Effector memory CD8-positive, alpha-beta T cell (primary cell): ENCODE data around the gene WDR70.

Experiments
- ATAC-seq: fragments of 150-1000 bp; cut with Tn5 transposase; replicated peaks from 2 replicates; pipeline ENCODE4 v1.10.0; 2021; ENCODE audit warnings: mild to moderate bottlenecking, moderate library complexity
- DNase-seq, 3 experiments: peaks; one replicate each; pipeline ENCODE4 v3.0.0; 2021
- H3K27ac Mint-ChIP-seq, 2 donors: one replicate each; pipeline ENCODE4 v1.8.0; 2022; ENCODE audit warnings: mild to moderate bottlenecking in 2 of 2, mixed read lengths in 2 of 2, moderate library complexity in 2 of 2
- H3K27me3 Mint-ChIP-seq, 2 donors: one replicate each; pipeline ENCODE4 v1.8.0; 2022; ENCODE audit warnings: mixed read lengths in 2 of 2
- H3K36me3 Mint-ChIP-seq: one replicate; pipeline ENCODE4 v1.8.0; 2022; ENCODE audit warnings: mild to moderate bottlenecking, moderate library complexity, mixed read lengths; ENCODE audit not compliant: insufficient read depth
- H3K4me1 Mint-ChIP-seq, 2 donors: one replicate each; pipeline ENCODE4 v1.8.0; 2022; ENCODE audit warnings: low read depth in 2 of 2, mixed read lengths in 2 of 2
- H3K4me3 Mint-ChIP-seq, 2 donors: one replicate each; pipeline ENCODE4 v1.8.0; 2022; ENCODE audit warnings: mild to moderate bottlenecking in 2 of 2, mixed read lengths in 2 of 2, moderate library complexity in 2 of 2
- H3K9me3 Mint-ChIP-seq, 2 donors: one replicate each; pipeline ENCODE4 v1.8.0; 2022; ENCODE audit warnings: mixed read lengths in 2 of 2

Gene WDR70

DNA sequence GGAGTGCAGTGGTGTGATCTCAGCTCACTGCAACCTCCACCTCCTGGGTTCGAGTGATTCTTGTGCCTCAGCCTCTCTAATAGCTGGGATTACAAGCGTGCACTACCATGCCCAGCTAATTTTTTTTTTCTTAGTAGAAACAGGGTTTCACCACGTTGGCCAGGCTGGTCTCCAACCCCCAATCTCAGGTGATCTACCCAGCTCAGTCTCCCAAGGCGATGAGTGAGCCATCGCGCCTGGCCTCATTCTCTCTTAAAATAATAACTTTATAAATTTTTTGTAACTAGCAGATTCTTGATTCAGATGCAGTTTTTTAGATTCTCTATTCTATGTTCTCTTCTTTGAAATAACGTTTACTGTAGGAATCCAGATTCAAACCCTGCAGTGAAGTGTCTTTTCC, 333.6 kb downstream of the WDR70 start:
- Mint-ChIP-seq H3K27me3 (no peaks in the 10 kb centered on the region), H3K9me3 (no peaks in the 10 kb centered on the region), H3K36me3 (no peaks in the 10 kb centered on the region), H3K4me3 (no peak overlapping the region), H3K27ac (no peak overlapping the region), H3K4me1 (peaks cover 0 to 5% of the 10 kb centered on the region in 2 donors)
- DNase-seq: no peak
- no peak for ATAC-seq

DNA sequence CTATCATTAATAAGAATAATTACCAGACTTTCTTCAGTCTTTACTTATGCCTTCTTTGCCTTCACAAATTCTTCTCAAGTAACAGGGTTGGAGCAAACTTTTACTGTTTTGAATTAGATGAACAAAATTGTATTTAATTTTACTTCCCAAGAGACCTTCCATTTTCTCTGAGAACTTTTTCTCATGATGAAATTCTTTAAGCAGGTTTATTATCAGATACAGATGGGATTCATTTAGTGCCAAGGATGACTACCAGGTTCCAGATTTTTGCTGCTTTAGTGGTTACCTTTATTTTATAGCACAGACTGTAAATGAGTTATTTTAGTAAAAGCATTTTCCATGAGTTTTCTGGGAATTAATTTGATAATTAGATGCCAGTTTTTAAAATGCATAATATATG, 335.6 kb downstream of the WDR70 start:
- no peak for ATAC-seq
- H3K4me3 Mint-ChIP-seq: no peak overlapping the region
- H3K9me3 Mint-ChIP-seq: no peaks in the 10 kb centered on the region
- no peaks in the 10 kb centered on the region for H3K36me3 Mint-ChIP-seq
- no peak overlapping the region for H3K27ac Mint-ChIP-seq
- no peak for DNase-seq
- peaks cover 0 to 5% of the 10 kb centered on the region in 2 donors for H3K4me1 Mint-ChIP-seq
- no peaks in the 10 kb centered on the region for H3K27me3 Mint-ChIP-seq

DNA sequence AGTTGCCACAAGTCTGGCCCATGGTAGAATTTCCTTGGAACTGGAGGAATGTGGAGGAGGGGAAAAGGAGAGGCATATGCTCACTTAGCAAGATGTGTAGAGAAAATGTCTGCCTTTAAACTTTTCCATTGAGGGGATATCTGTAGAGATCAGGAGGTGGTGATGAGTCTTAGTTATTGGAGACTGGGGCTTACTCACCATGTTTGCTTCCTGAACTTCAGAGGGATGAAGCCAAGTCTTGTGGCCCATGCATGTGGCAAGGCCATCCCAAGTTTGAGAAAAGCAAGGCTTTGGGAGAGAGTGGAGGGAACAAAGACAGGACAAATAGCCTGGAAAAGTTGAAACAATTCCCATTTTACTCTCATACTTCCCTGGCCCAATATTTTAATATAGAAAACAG, 336.2 kb downstream of the WDR70 start:
- no peak for DNase-seq
- no peaks in the 10 kb centered on the region for H3K36me3 Mint-ChIP-seq
- ATAC-seq: no peak

DNA sequence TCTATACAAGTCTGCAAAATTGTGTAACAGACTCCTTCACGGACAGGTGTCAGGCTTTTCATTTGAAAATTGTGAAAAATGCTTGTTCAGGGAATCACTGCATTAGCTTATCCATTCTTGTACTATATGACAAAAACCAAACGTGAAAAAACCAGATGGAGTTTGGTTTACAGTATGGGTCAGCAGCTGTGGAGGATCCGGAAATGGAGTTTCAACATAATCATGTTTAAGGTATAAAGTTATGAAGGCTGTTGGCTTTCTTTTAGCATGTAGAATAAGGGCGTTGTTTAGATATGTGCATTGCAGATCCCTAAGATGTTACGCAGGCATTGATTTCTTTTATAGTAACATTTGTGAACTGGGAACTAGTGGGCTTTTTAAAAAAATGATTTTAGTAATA, 336.9 kb downstream of the WDR70 start:
- H3K4me1 Mint-ChIP-seq: peaks cover 6 to 9% of the 10 kb centered on the region in 2 donors
- H3K9me3 Mint-ChIP-seq: no peaks in the 10 kb centered on the region
- DNase-seq (no peak), ATAC-seq (no peak)
- no peaks in the 10 kb centered on the region for H3K36me3 Mint-ChIP-seq
- H3K27ac Mint-ChIP-seq: no peak overlapping the region
- no peak overlapping the region for H3K4me3 Mint-ChIP-seq
- no peaks in the 10 kb centered on the region for H3K27me3 Mint-ChIP-seq

More for the DNA sequence above, 336.2 kb downstream of the WDR70 start:
- Mint-ChIP-seq H3K4me1 (peaks cover 3 to 5% of the 10 kb centered on the region in 2 donors), H3K9me3 (no peaks in the 10 kb centered on the region), H3K4me3 (no peak overlapping the region), H3K27ac (no peak overlapping the region), H3K27me3 (no peaks in the 10 kb centered on the region)

DNA sequence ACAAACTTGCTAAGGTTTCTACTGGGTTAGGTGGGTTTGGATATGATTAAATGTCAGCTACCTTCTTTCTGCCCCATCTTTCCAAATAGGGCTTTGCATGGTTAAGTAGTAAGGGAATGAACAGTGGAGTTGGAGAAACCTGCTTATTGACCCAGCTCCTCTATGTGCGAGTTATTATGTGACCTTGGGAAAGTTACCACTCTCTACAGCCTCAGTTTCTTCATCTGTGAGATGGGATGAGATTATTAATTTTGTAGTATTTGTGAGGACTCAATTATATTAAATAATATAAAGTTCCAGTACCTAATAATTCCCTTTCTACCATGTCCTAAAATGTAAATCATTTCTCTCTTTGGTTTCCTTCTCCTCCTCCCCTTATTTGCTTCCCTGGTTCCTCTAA, 337.3 kb downstream of the WDR70 start:
- Mint-ChIP-seq H3K36me3 (no peaks in the 10 kb centered on the region), H3K9me3 (no peaks in the 10 kb centered on the region)

DNA sequence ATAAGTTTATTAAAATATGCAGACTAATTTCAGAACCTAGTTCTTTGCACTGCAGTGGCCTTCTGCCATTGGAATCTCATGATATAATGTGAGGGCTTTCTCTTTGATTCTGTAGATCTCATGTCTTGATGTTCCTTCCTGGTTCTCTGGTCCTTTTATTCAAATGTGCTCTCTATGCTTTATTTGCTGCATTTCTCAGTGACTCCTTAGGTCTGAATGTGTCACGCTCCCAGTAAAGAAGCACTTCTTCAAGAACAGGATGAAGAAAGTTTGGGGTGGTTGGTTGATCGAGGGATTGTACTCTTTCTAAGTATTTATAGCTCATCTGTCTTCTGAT, 338.1 kb downstream of the WDR70 start:
- DNase-seq (no peak), ATAC-seq (no peak)
- peaks cover 9% of the 10 kb centered on the region in 2 donors for H3K4me1 Mint-ChIP-seq
- no peaks in the 10 kb centered on the region for H3K36me3 Mint-ChIP-seq
- H3K9me3 Mint-ChIP-seq: no peaks in the 10 kb centered on the region
- H3K4me3 Mint-ChIP-seq: no peak overlapping the region
- peak overlapping the region in 1 of 2 donors; percentile 1 for H3K27ac Mint-ChIP-seq
- no peaks in the 10 kb centered on the region for H3K27me3 Mint-ChIP-seq

More for the DNA sequence above, 337.3 kb downstream of the WDR70 start:
- no peaks in the 10 kb centered on the region for H3K27me3 Mint-ChIP-seq
- no peak overlapping the region for H3K4me3 Mint-ChIP-seq
- peaks cover 6 to 9% of the 10 kb centered on the region in 2 donors for H3K4me1 Mint-ChIP-seq
- no peak for DNase-seq
- H3K27ac Mint-ChIP-seq: no peak overlapping the region
- ATAC-seq: no peak

DNA sequence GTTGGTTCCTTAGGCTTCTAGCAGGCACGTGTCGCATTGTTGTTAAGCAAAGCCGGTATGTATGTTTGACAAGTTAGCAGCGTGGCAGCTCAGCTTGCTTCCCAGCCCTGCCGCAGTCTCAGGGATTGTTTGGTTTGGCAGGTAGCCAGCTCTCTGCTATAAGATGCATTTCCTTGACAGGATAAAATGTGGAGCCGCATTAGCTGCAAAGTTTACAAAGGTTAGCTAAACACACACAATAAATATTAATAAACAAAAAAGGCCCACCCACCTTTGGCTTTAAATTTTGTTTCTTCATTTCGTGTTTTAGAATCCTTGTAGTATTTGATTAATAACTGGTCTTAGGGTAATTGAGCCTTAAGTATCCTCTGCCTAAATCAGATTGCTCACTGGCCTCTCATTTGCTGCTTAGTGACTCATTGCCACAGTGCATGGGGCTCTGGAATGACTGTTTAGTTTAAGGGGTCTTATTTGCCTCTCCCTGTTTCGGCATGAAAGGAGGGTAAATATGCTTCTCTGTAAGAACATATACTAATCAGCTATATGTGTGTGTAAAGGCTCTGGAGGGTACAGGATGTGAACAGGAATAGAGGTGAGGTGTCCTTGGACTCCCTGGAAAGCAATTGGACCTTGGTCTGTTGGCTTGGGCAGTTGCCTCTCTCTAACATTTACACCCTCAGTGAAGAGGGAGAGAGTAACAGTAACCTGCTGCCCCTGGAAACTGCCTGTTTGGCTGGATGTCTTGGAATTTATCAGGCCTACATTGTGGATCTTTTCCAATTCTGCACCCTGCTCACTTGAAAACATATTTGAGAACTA, 338.7 kb downstream of the WDR70 start:
- no peak for DNase-seq
- Mint-ChIP-seq H3K4me3 (no peak overlapping the region), H3K27me3 (no peaks in the 10 kb centered on the region), H3K27ac (peak overlapping the region in 1 of 2 donors; percentile 1), H3K4me1 (peaks cover 13 to 15% of the 10 kb centered on the region in 2 donors), H3K9me3 (no peaks in the 10 kb centered on the region), H3K36me3 (no peaks in the 10 kb centered on the region)
- no peak for ATAC-seq

DNA sequence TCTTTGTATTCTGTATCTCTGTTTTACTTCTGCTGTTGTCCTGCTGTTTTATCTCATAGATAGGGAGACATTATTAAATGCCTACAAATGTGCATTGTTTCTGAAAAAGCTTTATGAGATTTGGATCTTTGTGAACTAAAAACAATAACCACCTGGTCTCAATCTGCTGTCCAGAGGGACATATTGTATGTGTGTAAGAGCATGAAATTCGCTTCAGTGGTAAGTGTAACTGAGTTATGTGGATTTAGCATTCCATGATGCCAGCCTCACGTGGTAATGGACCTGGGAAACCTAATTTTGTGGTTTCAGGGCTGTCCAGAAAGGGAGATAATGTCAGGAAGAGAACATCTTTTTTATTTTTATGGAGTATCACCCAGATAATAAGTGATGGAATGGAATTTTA, 341.4 kb downstream of the WDR70 start:
- no peaks in the 10 kb centered on the region for H3K36me3 Mint-ChIP-seq
- no peaks in the 10 kb centered on the region for H3K9me3 Mint-ChIP-seq
- no peak overlapping the region for H3K4me3 Mint-ChIP-seq
- ATAC-seq (no peak), DNase-seq (no peak)
- peaks cover 14 to 17% of the 10 kb centered on the region in 2 donors for H3K4me1 Mint-ChIP-seq
- H3K27ac Mint-ChIP-seq: no peak overlapping the region
- no peaks in the 10 kb centered on the region for H3K27me3 Mint-ChIP-seq

DNA sequence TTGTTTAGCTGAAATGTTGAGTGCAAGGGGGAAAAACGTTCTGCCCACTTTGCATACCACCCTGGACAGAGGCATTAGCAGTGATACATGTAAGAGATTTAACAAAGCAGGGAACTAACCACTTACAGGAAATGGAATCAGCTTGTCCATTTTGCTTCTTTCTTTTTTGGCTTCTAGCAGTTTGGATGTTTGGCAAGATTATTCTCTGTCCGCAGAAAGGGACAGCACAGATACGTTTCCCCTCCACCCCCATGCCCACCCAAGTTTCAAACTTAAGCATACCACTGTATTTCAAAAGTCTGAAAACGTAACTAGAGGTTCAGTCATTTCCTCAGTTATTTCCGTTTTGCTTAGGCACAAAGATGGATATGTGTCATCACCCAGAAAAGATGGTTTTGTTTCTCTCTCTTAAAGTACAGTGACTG, 342.3 kb downstream of the WDR70 start:
- peak overlapping the region in 1 of 2 donors; percentile 22 for H3K27ac Mint-ChIP-seq
- no peaks in the 10 kb centered on the region for H3K9me3 Mint-ChIP-seq
- peaks cover 14 to 17% of the 10 kb centered on the region in 2 donors for H3K4me1 Mint-ChIP-seq
- ATAC-seq (peak; percentile 16), DNase-seq (no peak)
- H3K4me3 Mint-ChIP-seq: no peak overlapping the region
- no peaks in the 10 kb centered on the region for H3K36me3 Mint-ChIP-seq
- H3K27me3 Mint-ChIP-seq: no peaks in the 10 kb centered on the region

DNA sequence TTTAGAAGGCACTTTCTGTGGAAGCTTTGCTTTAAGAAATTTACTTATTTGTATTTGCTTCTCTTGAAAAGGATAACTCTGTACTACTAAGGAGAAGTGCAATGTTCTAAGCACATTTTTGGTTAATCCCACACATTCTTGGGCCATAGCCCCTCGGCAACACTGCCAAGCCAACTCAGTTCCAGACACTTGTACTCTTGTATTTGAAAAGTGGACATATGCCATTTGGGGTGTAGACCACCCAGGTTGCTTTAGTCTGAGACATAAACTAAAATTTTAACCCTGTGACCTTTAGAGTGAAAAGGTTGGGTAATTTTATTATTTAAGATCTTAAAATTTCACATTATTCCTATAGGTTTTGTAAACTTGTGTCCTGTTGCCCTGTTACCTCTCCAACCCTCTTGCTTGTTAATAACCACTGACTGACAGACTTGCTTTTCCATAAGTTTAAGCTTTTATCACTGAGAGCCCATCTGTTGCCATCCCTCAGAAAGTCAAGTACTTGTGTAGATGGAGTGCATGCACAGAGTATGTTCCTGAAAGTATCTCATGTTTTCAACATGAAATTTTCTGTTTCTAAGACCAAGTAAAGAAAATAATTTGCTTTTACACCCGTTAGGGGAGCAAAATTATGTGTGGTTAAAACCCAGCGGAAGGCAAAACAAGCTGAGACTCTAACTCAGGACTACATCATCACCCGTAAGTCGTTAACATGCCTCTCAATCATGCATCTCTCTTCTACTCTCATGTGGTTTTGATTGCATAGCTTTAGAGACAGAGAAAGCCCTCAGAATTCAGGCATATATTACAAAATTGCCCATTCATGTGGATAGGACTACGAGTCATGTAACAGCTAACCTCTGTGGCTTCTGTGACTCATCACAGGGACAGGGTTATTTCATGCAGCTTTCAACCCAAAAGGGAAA, 343.4 kb downstream of the WDR70 start:
- H3K9me3 Mint-ChIP-seq: no peaks in the 10 kb centered on the region
- peak overlapping the region in 1 of 2 donors; percentile 62 for H3K27ac Mint-ChIP-seq
- no peak for DNase-seq
- H3K27me3 Mint-ChIP-seq: no peaks in the 10 kb centered on the region
- ATAC-seq: peak; percentile 78
- H3K36me3 Mint-ChIP-seq: peaks cover 7% of the 10 kb centered on the region
- peak overlapping the region in 1 of 2 donors; percentile 7 for H3K4me3 Mint-ChIP-seq
- peaks cover 13 to 14% of the 10 kb centered on the region in 2 donors for H3K4me1 Mint-ChIP-seq

DNA sequence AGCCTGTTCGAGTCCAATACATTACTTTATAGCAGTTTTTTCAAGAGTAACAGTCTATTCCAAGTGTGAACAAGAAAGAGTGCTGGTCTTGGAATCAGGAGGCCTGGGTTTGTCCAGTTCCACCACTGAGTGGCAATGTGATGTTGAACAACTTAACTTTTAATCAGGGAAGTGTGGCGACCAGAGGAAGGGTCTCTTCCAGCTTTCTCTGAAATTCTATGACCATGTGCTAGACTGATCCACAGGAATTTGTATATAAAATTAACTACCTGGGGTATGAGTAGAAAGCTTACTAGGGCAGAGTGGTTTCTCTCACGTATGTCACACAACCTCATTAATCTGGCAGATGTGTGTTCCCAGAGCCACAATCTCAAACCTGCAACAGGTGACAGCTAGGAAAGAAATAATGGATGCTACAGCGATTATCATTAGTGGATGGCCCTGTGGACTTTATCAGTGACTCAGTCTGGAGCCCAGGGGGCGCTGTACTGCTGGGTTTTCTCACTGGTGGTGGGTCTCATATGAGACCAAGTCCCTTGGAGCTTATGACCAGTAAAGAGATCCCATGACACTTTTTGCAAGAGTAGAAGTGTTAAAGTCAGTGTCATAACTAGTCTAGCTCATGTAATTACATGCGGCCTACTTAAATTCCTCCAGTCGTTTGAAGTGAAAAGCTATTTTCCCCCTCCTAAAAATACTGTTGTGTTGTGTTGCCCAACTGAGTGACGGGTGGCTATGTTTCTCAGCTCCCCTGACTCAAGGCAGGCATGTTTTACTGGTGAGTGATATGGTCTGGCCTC, 344.2 kb downstream of the WDR70 start:
- DNase-seq: no peak
- Mint-ChIP-seq H3K4me3 (no peak overlapping the region), H3K27me3 (no peaks in the 10 kb centered on the region), H3K36me3 (peaks cover 15% of the 10 kb centered on the region), H3K4me1 (peaks cover 12 to 14% of the 10 kb centered on the region in 2 donors), H3K27ac (peak overlapping the region in 1 of 2 donors; percentile 62), H3K9me3 (no peaks in the 10 kb centered on the region)
- ATAC-seq: no peak

DNA sequence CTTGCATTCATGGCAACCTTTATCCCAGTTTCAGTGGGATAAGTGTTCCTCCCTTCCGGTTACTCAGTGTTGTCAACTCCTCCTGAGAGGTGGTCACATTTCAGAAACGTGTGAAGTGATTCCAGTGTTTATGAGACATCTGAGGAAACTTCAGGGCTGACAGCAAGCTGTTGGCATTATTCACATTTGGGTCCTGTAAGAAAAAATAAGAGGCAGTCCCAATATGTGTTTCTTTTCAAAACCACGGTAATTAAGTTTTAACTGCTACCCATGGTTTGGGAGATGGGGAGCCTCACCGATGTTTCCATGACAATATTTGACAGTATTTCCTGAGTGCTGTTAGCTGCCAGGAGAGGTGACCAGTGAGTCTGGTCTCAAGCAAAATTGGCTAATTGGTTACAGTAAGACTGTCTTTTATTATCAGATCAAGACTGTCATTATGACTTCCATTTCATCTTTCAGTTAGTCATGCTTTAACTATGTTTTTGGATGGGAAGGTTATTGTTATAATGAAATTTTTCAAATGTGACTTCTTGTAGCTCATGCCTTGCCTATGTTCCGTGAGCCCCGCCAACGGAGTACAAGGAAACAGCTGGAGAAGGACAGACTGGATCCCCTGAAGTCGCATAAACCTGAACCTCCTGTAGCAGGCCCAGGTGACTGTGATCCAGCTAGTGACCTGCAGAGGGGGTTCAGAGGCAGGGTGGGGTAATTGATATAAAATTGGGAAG, 345.4 kb downstream of the WDR70 start:
- Mint-ChIP-seq H3K4me1 (peaks cover 12 to 14% of the 10 kb centered on the region in 2 donors), H3K9me3 (no peaks in the 10 kb centered on the region), H3K4me3 (no peak overlapping the region), H3K36me3 (peaks cover 27% of the 10 kb centered on the region), H3K27me3 (no peaks in the 10 kb centered on the region), H3K27ac (no peak overlapping the region)
- DNase-seq (no peak), ATAC-seq (no peak)
